ENCODE data around the gene GNAI2. TPM values are rescaled to one million over a fixed set of nuclear protein-coding genes. Genes with fewer than 3 reads are reported as not detected.

Gene GNAI2
- polyA plus RNA-seq, 1 donor from 2014 or later = 689 TPM

DNA sequence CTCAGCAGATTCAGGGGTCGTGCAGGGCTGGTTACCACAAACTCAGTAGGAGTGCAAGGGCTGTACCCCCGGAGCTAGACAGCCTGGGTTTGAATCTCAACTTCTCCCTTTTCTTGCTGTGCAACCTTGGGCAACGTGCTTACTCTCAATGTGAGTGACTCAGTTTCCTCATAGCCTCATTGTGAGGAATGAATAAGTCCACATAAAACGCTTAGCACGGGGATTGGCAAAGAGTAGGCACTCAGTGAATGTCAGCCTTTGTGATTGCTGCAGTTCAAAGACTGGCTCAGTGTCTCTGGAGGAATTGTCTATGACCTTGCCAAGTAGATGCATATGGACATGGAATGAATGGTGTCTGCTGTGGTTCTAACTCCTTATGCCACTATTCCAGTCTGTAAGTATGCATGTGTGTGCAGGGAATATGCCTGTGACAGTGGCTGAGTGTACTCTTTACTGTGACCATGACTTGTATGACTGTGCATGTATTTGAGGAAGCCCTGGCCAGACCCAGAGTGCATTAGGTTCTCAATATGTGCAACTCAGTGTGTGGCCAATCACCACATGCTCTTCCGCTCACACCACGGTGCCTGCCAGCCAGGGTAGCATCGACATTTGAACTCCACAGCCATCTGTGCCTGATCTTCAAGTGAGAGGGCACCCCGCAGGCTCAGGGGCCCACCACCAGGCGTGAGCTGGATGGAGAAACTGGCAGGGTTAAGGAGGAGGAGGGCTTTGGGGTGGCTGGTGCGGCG lies 64.1 kb downstream of the GNAI2 start:
- Mint-ChIP-seq H3K9me3 (no peaks in the 10 kb centered on the region), H3K27ac (peak overlapping the region; percentile 86 to 98 (median 98)), H3K36me3 (no peaks in the 10 kb centered on the region), H3K27me3 (no peaks in the 10 kb centered on the region), H3K4me3 (peak overlapping the region; percentile 83 to 99 (median 98)), H3K4me1 (peaks cover 12 to 23% (median 18%) of the 10 kb centered on the region in 3 donors)

DNA sequence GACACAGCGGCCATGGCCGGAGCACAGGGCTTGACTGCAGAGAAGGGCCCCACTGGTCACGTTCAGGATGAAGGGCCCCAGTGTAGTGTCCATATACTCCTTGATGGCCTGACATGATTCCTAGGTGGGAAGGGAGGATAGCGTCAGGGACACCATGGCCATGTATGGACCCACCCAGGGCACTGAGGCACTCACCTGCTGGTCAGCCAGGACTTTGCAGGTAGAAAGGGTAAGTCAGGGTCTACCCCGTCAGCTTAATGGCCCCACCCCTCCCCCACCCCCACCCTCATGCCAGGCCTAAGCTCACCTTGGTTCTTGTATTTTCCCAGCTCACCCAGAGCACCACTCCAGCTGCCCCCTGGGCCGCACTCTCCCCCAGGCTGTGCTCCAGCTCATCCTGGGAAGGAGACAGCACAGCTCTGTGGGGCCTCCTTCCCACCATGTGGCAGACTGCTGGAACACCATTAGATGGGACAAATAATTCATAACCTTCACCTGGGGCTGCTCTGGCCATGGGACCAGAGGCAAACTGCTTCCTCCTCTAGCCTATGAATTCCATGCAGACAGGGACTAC lies 64.8 kb downstream of the GNAI2 start:
- peaks cover 12 to 23% (median 18%) of the 10 kb centered on the region in 3 donors for H3K4me1 Mint-ChIP-seq
- peak overlapping the region in 2 of 3 donors; percentile 23 to 98 for H3K27ac Mint-ChIP-seq
- no peaks in the 10 kb centered on the region for H3K36me3 Mint-ChIP-seq
- H3K9me3 Mint-ChIP-seq = no peaks in the 10 kb centered on the region
- peak overlapping the region in 2 of 4 donors; percentile 29 to 83 for H3K4me3 Mint-ChIP-seq
- H3K27me3 Mint-ChIP-seq = no peaks in the 10 kb centered on the region

DNA sequence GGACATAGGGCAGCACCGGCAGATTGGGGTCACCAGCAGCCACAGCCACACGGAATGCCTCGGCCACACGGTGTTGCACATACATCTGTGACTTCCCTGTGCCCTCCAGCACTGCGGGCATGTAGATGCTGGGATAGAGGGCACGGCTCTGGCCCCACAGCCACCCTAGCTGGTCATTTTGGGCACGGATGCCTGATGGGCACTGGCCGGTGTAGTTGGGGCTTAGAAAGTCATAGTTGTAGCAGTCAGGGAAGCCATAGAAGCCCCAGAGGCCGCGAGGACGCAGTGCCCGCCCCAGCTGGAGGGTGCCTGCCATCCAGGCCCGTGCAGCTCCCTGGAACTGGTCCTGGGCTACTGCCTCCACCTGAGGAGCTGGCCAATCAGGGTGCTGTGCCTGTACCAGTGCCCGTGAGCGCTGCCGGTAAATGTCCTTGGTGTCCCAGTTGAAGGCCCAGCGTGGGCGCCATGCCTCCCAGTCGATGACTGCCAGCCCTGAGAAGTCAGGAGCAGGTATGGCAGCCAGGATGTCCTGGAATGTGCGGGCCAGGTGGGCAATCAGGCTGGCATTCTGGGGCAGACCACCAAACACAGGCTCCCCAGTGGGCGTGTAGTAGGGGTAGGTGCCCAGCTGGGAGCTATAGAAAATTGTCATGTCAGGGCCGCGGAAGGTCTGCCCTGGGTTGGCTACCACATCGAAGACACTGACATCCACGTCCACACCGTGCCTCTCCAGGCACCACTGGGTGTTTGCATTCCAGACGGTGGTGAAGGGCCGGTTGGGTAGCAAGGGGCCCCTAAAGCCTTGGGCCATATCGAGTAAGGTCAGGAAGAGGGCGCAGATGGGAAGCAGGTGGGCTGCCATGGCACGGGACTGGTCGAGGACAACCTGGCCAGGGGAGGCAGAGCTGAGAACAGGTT lies 66.3 kb downstream of the GNAI2 start:
- peak overlapping the region in 1 of 4 donors; percentile 54 for H3K4me3 Mint-ChIP-seq
- H3K27me3 Mint-ChIP-seq = no peaks in the 10 kb centered on the region
- H3K27ac Mint-ChIP-seq = no peak overlapping the region
- no peaks in the 10 kb centered on the region for H3K9me3 Mint-ChIP-seq
- H3K4me1 Mint-ChIP-seq = peaks cover 12 to 23% (median 16%) of the 10 kb centered on the region in 3 donors
- no peaks in the 10 kb centered on the region for H3K36me3 Mint-ChIP-seq

DNA sequence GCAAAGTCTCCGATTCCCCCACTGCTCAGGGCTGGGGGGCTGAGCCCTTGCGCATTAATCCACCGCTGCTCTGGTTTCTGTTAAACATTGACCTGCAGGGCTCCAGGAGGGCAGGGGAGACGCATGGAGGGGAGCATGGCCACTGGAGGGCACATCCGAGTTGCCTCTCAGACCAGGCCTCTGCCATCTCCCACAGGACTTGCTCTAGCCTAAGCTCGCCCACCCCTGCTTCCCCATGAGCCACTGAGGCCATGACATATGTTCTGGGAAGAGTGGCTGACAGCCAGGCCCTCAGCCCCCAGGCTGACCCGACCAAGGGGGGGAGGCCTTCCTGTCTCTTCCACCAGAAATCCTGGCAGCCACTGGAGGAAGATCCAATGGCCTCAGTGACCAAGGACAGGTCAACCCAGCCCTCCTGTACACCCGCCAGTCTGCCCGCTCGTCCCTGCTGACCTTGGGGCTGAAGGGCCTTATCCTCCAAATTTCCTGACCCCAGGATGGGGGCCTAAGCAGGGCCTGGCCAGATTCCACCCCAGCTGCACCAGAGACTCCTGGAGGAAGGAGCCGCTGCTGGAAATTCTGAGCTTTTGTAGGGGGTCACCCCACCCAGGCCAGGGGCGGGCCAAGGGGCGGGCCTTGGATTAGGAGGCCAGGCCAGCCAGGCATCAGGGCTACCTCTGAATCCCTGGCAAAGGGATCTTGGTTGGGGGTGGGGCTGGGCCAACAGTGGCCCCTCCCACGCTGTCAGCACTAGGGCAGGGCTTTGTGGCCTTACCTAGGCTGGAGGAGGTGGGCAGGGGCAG lies 67.2 kb downstream of the GNAI2 start, which contains the start of gene HYAL1:
Gene HYAL1 (minus strand): TSS at position 562 of the 803 bp plus-strand sequence. CDS start 618 bp downstream, outside the sequence.
- Mint-ChIP-seq H3K36me3 (no peaks in the 10 kb centered on the region), H3K4me3 (peak within 1 kb of the TSS in 1 of 4 donors; percentile 50), H3K27me3 (no peaks in the 10 kb centered on the region), H3K9me3 (no peaks in the 10 kb centered on the region), H3K4me1 (peaks cover 8 to 16% (median 12%) of the 10 kb centered on the region in 3 donors), H3K27ac (no peak within 1 kb of the TSS)

DNA sequence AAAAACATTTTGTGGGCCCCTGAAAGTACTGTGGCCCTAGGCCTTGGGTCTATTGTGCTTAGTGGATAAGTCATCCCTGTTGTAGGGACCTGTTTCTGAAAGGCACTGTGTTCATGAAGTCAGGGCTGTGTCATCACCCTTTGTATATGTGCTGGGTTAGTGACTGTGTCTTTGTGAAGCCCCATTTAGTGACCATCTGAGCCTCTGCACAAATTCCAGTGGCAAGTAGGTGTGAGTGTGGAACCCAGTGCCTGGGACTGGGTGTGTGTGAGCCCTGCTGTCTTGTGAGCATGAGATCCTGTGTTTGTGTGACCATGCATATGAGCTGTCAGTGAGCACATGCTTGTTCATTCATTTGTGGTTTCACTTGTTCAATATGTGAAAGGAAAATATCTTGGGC lies 68.6 kb downstream of the GNAI2 start:
- H3K4me1 Mint-ChIP-seq = peaks cover 7 to 13% (median 9%) of the 10 kb centered on the region in 3 donors

More for the DNA sequence above, 68.6 kb downstream of the GNAI2 start:
- no peaks in the 10 kb centered on the region for H3K36me3 Mint-ChIP-seq
- peak overlapping the region in 1 of 4 donors; percentile 50 for H3K4me3 Mint-ChIP-seq
- H3K27ac Mint-ChIP-seq = peak overlapping the region in 1 of 3 donors; percentile 46
- H3K9me3 Mint-ChIP-seq = no peaks in the 10 kb centered on the region
- H3K27me3 Mint-ChIP-seq = no peaks in the 10 kb centered on the region

Other genes starting within 250 kb of the GNAI2 start
- 47.4 TPM for gene RBM5, start 147.3 kb upstream of the GNAI2 start, polyA plus RNA-seq
- not detected for gene SEMA3F, start 80.9 kb upstream of the GNAI2 start, polyA plus RNA-seq
- gene GNAT1, start 44.6 kb upstream of the GNAI2 start, polyA plus RNA-seq = not detected
- not detected for gene SLC38A3, start 30.9 kb upstream of the GNAI2 start, polyA plus RNA-seq
- not detected for gene SEMA3B, start 32.9 kb downstream of the GNAI2 start, polyA plus RNA-seq
- 0.30 TPM for gene LSMEM2, start 42.9 kb downstream of the GNAI2 start, polyA plus RNA-seq
- gene IFRD2, start 56.2 kb downstream of the GNAI2 start, polyA plus RNA-seq = 58.6 TPM
- gene HYAL3, start 63.2 kb downstream of the GNAI2 start, polyA plus RNA-seq = 5.3 TPM
- 20.5 TPM for gene NAA80, start 63.2 kb downstream of the GNAI2 start, polyA plus RNA-seq
- gene HYAL1, start 67.4 kb downstream of the GNAI2 start, polyA plus RNA-seq = 0.14 TPM
- gene HYAL2, start 86.5 kb downstream of the GNAI2 start, polyA plus RNA-seq = 7.3 TPM
- 51.4 TPM for gene TUSC2, start 92.0 kb downstream of the GNAI2 start, polyA plus RNA-seq
- gene RASSF1, start 104.6 kb downstream of the GNAI2 start, polyA plus RNA-seq = 155 TPM
- not detected for gene ZMYND10, start 109.5 kb downstream of the GNAI2 start, polyA plus RNA-seq
- 30.4 TPM for gene NPRL2, start 114.6 kb downstream of the GNAI2 start, polyA plus RNA-seq
- 63.3 TPM for gene CYB561D2, start 114.7 kb downstream of the GNAI2 start, polyA plus RNA-seq
- gene TMEM115, start 123.3 kb downstream of the GNAI2 start, polyA plus RNA-seq = 33.9 TPM

Measured in IgD-negative memory B cell (primary cell).